GM04503 (cell line): ENCODE measurements around the gene SLC16A1.
"Not testable (repeated sequence)": the region's sequence is repeated elsewhere in the genome, so short reads cannot be mapped to it uniquely, and the experiment has no call there.

Experiments
- DNase-seq: peaks from one replicate; pipeline ENCODE4 v3.0.0-alpha.2; 2012; ENCODE audit warnings: low read depth

SLC16A1 gene

GRCh38 chr1:112955773-112956543 is at the start of gene SLC16A1:
Gene SLC16A1, minus strand, starts transcription at chr1:112956196. Its CDS starts 26,888 bp downstream, at chr1:112929308.
- DNase-seq = peak; percentile 54

- DNase-seq = no peak
Observed at GRCh38 chr1:113003751-113004690, 48.0 kb upstream of the SLC16A1 start.

GRCh38 chr1:113002297-113002696 is 46.3 kb upstream of the SLC16A1 start:
- DNase-seq = no peak

DNA sequence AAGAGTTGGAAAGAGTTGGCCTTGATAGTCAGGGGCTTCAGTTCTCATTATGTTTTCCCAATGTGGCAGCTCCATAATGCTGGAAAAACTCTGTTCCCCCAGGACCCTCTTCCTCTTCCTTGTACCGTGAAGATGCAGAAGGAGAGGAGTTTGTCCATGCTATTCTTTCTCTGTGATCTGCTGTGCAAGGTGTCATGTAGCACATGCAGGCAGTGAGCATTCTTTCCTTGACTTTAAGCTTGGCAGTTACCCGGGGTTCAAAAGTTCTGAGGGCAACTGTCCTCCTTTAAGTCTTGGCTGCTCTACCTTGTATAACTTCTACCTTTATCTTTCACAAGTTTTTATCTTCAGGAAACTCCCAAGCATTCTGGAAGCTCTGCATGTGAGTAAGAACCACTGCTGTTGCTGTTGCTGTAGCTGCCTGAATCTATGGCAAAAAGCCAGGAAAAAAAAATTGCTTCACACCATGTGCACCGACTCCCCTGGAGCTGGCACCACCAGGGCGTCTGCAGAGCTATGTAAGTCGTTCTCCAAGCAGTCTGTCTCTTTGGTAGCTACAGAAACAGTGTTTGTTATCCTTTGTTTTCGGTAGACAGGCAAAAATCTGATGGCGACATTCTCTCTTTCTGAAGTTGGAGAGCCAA is 42.7 kb upstream of the SLC16A1 start:
- DNase-seq = peak; percentile 72

- DNase-seq = no peak
Observed at GRCh38 chr1:112997781-112998180, 41.8 kb upstream of the SLC16A1 start.

GRCh38 chr1:112995890-112996289 is 39.9 kb upstream of the SLC16A1 start:
- DNase-seq = no peak

- not testable (repeated sequence) for DNase-seq
Observed at GRCh38 chr1:112995021-112995420, 39.0 kb upstream of the SLC16A1 start.

GRCh38 chr1:112992780-112993179 is 36.8 kb upstream of the SLC16A1 start:
- DNase-seq = no peak

DNA sequence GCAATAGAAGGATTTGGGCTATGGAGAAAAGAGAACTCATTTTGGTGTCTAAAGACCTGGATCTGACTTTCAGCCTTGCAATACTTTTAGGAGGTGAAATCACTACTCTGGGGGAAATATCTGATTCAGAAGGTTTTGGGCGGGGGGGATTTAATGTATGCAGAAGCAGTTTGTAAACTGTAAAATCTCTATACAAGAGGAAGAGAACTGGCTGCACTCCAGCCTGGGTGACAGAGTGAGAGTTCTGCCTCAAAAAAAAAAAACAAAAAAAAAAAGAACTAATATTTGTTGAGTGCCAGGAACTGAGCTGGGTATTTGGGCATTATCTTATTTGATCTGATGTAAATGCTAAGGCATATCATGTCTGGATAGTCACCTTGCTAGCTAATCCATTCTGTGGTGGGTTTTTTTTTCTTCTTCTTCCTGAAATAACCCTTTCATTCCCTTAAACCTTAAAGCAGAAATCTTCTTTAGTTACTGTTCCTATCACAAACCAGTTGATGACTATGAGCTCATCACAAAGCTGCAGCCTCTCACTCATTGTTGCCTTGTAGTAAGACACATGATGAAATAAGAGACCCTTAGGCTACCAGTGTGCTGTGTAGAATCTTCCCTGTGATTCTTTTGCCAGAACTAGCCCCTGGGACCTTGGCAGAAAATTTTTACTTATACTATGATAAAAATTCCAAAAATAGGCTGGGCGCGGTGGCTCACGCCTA is 35.6 kb upstream of the SLC16A1 start:
- DNase-seq = no peak

DNA sequence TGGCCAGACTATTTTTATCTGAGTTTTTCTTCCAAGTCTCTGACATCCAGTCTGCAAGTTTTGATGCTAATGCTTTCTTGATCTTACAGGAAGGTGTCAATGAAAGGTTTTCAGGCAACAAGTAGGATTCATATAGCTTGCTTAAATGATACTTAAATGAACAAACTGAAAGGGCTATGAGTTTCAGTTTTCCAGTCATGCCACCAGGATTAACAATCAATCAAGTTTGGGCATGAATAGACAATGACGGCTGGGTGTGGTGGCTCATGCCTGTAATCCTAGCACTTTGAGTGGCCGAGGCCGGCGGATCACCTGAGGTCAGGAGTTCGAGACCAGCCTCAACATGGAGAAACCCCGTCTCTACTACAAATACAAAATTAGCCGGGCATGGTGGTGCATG is 34.3 kb upstream of the SLC16A1 start:
- DNase-seq = no peak

GRCh38 chr1:112988367-112988766 is 32.4 kb upstream of the SLC16A1 start:
- no peak for DNase-seq

DNA sequence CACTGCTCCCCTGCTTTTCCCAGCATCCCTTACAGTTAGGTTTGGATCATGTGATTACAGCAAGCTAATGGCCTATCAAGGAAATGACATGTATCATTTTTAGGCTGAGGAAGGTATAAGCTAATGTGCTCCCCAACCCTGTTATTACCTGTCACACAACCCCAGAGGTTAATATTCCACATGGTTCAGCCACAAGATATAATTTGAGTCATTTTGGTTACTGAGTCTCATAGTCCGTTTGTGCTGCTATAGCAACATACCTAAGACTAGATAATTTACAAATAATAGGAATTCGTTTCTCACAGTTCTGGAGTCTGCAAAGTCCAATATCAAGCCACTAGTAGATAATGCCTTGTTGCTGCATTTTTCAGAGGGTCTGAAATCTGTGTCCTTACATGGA is 29.1 kb upstream of the SLC16A1 start:
- no peak for DNase-seq

DNA sequence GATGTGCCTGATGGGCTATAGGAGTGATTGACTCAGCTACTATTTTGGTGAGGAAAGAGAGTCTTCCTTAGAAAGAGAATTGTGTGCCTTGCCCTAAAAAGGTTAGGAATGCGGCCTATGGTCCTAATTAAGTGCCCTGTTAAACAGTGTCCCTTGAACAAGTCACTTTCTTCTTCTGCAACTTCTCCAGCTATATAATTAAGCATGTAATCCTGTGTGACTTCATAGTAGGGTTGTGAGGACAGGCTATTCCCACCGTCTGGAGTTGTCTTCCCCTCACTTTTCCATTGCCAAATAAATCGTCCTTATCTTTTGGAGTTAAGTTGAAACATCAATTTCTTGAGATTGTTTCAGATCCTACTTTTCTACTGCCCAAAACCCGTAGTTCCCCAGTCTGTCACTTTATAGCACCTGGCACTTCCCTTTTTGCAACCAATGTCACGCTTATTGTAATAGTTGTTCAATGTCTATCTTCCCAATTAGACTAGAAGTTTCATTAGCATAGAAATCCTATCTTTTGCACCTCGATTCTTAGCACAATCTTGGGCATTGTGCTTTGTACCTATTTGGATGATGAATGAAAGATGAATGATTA is 27.6 kb upstream of the SLC16A1 start:
- no peak for DNase-seq

DNA sequence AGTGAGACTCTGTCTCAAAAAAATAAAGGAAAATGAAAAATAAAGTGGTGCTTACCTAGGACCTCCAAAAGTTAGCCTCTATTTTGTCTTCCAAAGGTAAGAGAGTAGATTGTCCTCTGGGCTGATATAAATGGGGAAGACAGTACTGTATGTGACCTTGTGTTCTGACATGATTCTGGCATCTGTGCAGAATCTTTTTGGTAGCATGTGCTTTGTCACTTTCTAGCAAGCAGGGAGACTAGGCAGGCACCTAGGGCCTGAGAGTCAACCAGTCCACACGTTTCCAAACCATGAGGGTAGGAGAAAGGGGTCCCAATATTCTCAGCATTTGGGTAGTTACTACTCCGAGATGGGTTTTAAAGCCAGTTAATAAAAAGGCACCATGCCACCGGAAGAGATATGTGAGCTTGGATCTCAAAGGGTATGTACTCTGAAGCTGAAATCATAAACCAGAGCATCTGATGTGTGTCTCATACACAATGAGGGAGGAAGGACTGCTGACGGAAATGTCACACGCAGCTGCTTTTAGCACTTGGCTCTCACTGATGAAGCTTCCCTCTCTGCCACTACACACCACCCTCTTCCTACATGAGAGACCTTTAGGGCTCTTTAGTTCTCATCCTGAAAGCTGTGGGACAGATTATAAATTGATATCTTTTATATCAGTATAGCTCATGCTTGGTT is 27.0 kb upstream of the SLC16A1 start:
- no peak for DNase-seq

DNA sequence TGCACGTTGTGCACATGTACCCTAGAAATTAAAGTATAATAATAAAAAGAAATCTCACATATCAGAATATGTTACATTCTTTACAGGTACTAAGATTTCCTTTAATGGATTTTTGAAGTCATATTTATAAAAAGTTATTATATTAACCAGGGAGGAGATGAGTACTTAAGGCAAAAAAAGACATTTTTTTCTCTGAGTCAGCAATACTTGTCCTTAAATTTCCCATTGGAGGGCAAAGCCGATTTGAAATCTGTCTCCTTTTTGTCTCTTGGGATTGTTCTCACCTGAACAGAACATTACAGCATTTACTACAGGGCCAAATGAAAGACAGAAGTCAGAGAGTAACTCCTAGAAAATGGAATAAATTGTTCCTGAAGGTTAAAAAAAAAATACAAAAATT is 26.3 kb upstream of the SLC16A1 start:
- no peak for DNase-seq

- not testable (repeated sequence) for DNase-seq
Observed at GRCh38 chr1:112981834-112982233, 25.8 kb upstream of the SLC16A1 start.

DNA sequence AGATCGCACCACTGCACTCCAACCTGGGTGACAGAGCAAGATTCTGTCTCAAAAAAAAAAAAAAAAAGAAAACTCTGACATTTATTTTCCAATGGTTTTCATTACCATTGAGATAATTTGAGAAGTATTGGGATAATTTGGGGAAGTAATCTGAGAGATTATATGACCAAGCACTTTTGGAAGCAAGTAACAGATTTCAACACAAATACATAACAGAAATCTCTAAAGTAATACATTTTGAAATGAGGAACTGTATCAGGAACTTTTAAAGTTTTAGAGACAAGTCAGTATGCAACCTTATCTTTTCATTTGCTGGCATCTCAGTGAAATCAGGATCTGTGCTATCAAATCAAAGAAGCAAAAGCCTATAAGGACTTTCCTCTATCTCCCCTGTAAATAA is 25.4 kb upstream of the SLC16A1 start:
- no peak for DNase-seq

DNA sequence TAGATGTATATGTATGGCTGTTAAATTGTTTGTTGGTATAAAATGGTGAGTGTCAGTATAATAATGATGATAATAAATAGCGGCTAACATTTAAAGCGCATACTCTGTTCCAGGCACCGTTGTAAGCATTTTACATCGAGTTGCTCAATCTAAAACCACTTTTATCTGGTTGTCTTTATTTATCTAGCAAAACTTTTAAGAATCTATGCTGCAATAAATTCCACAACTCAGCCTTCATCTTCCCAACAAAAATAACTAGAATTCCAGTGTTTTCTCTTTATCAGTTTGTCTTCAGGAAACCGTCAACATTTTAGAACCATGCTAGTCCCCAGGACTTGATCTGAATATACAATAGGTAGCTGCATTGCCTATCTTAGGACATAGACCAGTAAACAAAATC is 19.3 kb upstream of the SLC16A1 start:
- DNase-seq = no peak

DNA sequence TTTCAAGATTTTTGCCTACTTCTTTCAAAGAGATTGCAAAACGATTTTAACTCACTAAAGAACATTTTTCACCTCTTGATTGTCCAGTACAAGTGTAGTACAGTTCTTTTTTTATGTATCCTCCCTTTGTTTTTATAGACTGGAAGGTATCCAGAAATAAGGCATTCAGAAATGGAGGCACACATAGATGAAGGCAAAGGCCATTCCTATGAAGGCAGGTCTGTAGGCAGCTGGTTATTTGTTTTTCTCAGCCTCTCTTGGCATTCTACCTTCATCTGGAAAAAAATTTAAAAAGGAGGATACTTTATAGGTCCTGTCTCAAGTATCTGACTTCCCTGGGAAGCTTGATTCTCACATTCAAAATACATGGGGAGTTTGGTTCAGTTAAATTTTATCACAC is 18.6 kb upstream of the SLC16A1 start:
- no peak for DNase-seq

- DNase-seq = no peak
Observed at GRCh38 chr1:112973788-112974187, 17.8 kb upstream of the SLC16A1 start.

GRCh38 chr1:112971006-112971405 is 15.0 kb upstream of the SLC16A1 start:
- no peak for DNase-seq
